ENCODE data around the gene BIN2.
"Not testable (repeated sequence)": the region's sequence is repeated elsewhere in the genome, so short reads cannot be mapped to it uniquely, and the experiment has no call there.

The BIN2 gene

DNA sequence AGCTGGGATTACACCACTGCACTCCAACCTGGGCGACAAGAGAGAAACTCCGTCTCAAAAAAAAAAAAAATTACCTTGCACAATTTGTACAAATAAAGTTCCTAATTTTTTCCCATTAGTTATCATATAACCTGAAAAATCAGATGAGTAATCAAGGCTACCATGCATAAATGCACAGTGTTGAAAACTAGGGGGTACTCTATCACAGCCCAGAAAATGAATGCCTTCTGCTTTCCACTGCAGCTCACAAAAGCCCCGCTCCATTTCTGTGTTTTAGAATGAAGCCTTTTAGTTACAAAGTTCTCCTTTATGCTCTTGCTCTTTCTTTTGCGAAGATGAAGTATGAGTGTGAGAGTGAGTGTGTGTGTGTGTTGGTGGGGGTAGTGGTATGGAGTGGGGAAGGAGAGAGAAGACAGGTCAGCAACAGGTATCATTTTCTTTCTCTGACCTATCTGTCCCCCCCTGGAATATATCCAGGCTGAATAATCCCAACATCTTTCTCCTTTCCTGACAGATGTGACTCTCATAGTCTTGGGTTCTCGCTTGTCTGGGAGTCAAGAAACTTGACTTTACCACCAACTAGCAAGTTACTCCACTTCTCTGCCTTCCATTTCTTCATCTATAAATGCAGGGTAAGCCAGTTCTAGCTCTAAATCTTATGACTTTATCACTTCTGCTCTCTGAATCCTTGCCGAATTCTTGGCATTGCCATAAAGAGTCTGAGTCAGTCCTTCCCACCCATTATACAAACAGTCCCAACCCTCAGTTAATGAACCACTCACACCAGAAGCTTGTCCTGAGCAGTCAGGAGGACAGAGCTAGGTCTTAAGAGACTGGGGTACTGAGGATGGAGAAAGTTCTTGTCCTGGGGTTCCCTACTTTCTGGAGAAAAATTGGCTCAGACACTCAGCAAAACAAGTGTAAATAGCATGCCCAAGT is 16.1 kb downstream of the BIN2 start:
- no peak for DNase-seq

DNA sequence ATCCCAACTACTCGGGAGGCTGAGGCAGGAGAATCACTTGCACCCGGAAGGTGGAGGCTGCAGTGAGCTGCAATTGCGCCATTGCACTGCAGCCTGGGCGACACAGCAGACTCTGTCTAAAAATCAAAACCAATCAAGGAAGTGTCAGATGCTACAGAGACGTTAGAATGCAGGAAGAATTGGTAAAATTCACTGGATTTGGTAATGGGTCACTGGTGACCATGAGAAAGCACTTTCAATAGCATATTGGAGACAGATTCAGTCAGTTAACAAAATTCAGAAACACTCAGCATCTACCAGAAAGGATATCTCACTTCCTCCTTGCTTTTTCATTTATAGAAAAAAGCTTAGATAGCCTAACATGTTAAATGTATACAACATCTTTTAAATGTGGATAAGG is 17.5 kb downstream of the BIN2 start:
- no peak for DNase-seq

DNA sequence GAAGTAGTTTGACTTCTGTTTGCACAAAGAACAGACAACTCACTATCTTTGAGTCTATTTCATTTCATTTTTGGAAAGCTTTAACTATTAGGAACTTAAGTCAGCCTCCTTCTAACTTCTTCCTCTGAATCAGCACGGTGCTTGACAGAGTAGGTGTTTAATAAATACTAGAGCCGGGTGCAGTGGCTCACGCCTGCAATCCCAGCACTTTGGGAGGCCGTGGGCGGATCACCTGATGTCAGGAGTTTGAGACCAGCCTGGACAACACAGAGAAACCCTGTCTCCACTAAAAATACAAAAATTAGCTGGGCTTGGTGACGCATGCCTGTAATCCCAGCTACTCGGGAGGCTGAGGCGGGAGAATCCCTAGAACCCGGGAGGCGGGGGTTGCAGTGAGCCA is 23.2 kb downstream of the BIN2 start:
- DNase-seq: not testable (repeated sequence)

- no peak for DNase-seq
These were observed 28.3 kb downstream of the BIN2 start for GRCh38 chr12:51295651-51296050.

DNA sequence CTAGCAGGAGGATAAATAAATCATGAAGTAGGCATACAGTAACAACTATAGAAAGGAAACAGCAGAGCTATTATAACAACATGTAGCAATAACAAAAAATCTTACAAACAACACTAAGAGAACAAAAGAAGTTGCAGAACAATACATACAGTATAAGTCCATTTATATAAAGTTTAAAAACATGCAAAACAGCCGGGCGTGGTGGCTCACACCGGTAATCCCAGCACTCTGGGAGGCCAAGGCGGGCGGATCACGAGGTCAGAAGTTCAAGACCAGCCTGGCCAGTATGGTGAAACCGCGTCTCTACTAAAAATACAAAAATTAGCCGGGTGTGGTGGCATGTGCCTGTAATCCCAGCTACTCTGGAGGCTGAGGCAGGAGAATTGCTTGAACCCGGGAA is 29.9 kb downstream of the BIN2 start:
- DNase-seq: not testable (repeated sequence)

- no peak for DNase-seq
These were observed 30.3 kb downstream of the BIN2 start for GRCh38 chr12:51293696-51294095.

DNA sequence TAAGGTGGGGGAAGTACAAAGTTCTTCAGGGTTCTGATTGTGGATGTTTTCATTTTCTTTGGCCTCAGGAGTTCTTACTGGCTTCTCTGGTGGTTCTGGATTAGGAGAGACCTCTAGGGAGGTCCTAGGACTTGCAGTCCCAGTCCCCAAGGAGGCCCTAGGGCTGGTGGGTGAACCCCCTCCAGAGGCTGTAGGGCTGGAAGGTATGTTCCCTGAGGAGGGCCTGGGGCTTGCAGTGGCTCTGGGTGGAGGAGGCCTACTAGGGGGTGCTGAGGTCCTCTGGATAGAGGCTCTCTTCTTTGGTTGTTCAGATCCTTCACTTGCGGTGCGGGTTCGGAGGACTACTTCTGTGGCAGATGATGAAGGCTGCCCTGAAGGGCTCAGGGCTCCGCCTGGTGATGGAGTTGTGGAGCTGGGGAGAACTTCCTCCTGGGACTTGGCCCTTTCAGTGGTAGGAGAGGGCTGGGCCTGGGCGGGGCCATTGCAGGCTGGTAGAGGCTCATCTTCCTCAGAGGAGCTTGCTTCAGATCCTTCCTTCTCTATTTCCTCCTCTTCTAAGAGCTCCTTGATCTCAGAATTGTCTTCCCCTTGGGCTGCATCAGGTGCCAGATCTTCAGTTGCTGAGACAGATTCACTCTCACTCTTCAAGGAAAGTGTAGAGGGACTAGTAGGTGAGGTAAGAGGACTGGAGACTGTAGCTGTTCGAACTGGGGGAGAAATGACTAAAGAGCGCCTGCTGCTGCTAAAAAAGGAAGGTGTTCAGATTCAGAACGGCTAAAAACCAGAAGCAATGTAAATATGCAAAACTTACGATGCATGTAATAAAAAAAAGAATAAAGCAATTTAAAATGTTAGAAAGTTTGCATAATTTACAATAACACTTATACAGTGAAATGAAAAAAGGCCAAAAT is 32.1 kb downstream of the BIN2 start:
- DNase-seq: not testable (repeated sequence)

- DNase-seq: no peak
These were observed 38.1 kb downstream of the BIN2 start for GRCh38 chr12:51285843-51286242.

DNA sequence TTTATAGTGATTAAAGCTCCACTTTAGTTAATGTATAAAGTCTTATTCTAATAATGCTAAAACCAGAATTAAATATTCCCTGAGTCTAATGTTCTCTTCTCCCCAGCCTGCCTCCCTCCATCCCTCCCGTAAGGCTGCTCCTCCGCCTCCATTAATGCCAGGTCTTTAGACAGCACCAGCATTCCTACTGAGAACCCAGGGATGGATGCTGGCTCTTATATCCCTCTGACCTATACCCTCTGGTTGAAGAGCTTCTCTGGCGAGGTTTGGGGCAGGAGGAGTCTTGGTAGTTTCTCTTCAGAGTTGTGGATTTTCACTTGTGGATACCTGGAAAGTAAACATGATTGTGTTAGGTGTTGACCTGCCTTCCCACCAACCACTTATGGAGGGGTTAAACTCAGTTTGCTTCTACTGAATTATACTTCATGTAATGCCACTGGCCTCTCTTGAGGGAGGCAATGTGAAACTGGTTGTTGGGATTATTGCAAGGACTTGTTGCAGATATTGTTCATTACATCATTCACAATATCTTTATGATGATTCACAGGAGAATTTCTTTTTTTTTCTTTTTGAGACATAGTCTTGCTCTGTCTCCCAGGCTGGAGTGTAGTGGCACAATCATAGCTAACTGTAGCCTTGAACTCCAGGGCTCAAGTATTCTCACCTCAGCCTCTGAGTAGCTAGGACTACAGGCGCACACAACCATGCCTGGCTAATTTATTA is 42.6 kb downstream of the BIN2 start:
- DNase-seq: no peak

DNA sequence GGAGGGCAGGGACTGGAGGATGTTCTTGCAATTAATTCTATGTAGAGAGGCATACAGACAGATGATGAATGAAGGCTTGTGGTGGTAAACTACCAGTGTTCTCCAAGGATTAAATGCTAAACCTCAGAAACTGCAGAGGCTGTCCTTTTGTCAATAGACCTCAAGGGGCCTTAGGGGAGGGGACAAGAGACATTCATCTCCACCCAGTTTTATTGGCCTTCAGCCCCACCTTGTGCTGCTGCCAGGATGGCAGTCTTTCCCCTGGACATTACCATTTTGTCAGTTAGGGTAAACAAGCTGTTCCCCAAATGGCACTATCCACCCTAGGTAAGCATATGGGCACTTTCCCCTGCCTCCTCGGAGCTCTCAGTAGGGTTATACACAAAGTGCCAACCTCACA is 48.9 kb downstream of the BIN2 start:
- DNase-seq: no peak

DNA sequence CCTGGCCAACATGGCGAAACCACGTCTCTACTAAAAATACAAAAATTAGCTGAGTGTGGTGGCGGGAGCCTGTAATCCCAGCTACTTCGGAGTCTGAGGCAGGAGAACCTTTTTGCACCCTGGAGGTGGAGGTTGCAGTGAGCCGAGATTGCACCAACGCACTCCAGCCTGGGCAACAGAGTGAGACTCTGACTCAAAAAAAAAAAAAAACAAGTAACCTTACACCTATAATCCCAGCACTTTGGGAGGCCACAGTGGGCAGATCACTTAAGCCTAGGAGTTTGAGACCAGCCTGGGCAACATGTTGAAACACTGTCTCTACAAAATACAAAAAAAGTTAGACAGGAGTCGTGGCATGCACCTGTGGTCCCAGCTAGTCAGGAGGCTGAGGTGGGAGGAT is 51.2 kb downstream of the BIN2 start:
- DNase-seq: not testable (repeated sequence)

GRCh38 chr12:51270951-51271518 is 52.9 kb downstream of the BIN2 start:
- no peak for DNase-seq

- no peak for DNase-seq
These were observed 53.7 kb downstream of the BIN2 start, which contains the start of gene SMAGP for GRCh38 chr12:51270067-51270950. TSS of gene SMAGP (minus strand) at chr12:51270415. CDS start at chr12:51269278, 1,137 bp downstream.

DNA sequence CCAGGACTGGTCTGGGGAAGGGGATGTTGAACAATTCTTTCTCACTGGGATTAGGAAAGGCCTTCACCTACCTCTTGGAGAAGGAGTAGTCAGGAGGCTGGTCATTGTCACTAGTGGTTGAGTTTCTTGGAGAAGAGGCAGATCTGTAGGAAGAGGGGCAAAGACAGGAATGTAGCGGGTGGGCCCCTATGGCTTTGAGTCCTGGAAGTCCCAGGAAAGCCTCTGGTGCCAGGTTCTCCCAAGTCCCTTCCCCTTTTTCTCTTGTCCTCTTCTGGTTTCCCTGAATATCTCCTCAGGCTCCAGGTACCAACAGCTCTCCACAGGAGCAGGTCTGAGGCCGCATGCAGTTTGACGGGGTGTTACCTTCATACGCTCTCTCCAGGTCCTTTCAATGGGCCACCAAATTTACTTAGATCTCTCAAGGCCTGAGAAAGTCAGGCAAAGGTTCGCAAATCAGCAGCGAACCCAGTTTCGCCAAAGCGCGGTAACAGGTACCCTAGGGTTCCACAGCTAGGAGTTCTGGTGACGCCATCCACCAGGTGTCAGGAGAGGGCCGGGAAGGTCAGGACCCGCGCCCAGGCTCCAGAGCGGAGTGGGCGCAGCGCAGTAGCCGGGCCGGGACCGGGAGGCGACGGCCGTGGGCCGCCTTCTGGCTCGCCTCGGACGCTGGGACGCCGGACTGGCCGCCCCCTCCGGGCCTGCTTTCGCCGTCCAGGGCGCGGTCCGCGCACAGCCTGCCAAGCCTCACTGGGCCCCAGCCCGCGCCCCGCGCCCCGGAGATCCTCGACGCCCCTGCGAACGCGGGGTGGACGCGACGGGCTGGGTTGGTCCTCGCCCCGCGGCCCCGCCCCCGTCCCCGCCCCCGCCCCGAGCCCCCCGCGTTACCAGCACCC is 54.6 kb downstream of the BIN2 start:
- peak; percentile 20 for DNase-seq

DNA sequence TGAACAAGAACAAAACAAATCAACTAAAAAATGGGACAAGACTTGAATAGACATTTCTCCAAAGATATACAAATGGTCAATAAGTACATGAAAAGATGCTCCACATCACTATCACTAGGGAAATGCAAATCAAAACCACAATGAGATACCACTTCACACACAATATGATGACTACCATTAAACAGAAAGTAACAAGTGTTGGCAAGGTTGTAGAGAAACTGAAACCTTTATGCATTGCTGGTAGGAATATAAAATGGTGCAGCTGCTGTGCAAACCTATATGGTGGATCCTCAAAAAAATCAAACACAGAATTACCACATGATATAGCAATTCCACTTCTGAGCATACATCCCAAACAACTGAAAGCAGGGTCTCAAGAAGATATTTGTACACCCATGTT is 59.0 kb downstream of the BIN2 start:
- DNase-seq: no peak

DNA sequence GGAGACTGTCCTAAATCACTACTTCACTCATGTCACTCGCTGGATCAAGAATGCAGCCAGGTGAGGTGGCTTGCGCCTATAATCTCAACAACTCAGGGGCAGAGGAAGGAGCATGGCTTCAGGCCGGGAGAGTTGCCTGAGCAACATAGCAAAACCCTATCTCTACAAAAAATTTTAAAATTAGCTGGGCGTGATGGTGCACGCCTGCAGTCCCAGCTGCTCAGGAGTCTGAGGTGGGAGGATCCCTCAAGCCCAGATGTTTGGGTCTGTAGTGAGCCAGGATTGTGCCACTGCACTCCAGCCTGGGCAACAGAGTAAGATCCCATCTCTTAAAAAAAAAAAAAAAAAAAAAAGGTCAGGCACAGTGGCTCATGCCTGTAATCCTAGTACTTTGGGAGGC is 59.7 kb downstream of the BIN2 start:
- no peak for DNase-seq

DNA sequence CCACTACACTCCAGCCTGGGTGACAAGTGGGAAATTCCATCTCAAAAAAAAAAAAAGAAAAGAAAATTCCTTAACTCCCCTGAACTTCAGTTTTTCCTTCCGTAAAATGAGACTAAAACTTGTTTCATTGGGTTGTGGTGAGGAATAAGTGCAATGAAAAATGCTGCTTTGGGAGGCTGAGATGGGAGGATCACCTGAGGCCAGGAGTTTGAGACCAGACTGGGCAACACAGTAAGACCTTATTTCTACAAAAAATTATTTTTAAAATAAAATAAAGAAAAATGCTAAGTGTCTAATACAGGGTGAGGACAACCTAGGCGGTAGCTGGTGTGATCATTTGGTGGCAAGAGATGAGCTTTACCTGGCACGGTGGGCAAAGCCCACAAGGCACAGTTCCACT is 60.6 kb downstream of the BIN2 start:
- no peak for DNase-seq

DNA sequence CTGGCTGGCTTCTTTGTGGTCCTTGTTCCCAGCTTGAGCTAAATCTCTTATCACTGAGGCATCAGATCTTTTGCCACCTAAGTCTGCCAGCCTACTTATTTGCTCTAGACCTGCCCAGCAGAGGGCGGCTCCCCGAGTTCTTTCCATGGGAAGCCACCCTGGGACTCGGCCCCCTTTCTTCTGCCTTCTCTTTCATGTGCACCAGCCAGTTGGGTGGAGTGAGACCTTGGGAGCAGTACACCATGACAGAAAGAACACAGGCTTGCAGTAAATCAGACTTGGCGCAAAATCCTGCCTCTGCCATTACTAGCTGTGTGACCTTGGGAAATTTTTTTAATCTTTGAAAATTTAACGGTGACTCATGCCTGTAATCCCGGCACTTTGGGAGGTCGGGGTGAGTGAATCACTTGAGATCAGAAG is 61.2 kb downstream of the BIN2 start:
- peak; percentile 11 for DNase-seq

DNA sequence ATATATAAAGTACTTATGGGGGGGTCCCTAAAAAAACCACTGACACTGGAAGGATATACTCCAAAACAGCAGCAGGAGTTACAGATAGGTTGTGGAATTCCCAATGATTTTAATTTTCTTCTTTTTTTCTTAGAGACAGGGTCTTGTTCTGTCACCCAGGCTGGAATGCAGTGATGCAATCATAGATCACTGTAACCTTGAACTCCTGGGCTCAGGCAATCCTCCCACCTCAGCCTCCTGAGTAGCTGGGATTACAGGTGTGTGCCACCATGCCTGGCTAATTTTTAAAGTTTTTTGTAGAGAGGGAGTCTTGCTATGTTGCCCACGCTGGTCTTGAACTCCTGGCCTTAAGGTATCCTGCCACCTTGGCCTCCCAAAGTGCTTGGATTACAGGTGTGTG is 64.4 kb downstream of the BIN2 start:
- not testable (repeated sequence) for DNase-seq

GRCh38 chr12:51254536-51254935 is 69.4 kb downstream of the BIN2 start:
- no peak for DNase-seq

Measured in NCI-H1092 treated with DMSO at 0.1 percent for 48 hours (cell line).